ENCODE data around the gene TSGA10IP. TPM values are rescaled to one million over a fixed set of nuclear protein-coding genes. Genes with fewer than 3 reads are reported as not detected.
A peak's percentile ranks its signal among the peaks of the same experiment; 100 is the strongest.

Gene TSGA10IP
- total RNA-seq, result not detected
- not detected for polyA plus RNA-seq

DNA sequence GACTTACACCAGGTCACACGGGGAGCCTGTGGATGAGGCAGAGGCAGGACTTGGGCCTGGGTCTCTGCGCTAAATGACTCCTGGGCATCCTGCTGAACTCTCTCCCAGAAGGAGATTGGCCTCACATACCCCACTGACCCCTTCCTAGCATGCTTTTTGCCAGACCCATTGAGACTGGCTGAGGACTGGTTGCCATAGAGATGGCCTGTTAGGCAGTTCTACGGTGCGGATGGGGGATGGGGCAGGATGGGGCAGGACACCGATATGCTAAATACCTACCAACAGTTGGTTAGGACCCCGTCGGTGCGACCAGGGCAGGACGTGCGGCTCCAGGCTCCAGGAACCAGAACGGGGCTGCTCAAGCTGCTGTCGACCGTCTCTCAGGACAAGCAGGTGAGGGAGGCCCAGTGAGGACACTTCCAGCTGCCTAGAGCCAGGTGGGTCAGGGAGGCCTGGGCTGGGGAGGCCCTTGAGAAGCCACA, at the start of gene TSGA10IP:
TSS of gene TSGA10IP (plus strand) at position 51 of the 482 bp plus-strand sequence. CDS start at position 247, 196 bp downstream.
- Mint-ChIP-seq H3K4me3 (no peak within 1 kb of the TSS), H3K27me3 (no peaks in the 10 kb centered on the region), H3K36me3 (no peaks in the 10 kb centered on the region), H3K9me3 (no peaks in the 10 kb centered on the region), H3K4me1 (no peaks in the 10 kb centered on the region), H3K27ac (no peak within 1 kb of the TSS)
- ChIA-PET POLR2A (no interaction called here), CTCF (no interaction called here)
- H3K4me1 ChIP-seq (ENCODE audit: insufficient read depth, low read length), result no peaks in the 10 kb centered on the region
- no peak within 1 kb of the TSS for H3K27ac ChIP-seq (ENCODE audit: low read depth, low read length)
- no peak for DNase-seq
- no peaks in the 10 kb centered on the region for H3K27me3 ChIP-seq (ENCODE audit: insufficient read depth, low read length, poor library complexity, severe bottlenecking)
- H3K36me3 ChIP-seq (ENCODE audit: insufficient read depth, low read length), result no peaks in the 10 kb centered on the region
- no peak within 1 kb of the TSS for H3K4me3 ChIP-seq (ENCODE audit: low read length)
- no peaks in the 10 kb centered on the region for H3K9me3 ChIP-seq (ENCODE audit: low read length)

- Histone ChIP-seq H3K9me3 (ENCODE audit: low read length) (no peaks in the 10 kb centered on the region), H3K36me3 (ENCODE audit: insufficient read depth, low read length) (no peaks in the 10 kb centered on the region), H3K27ac (ENCODE audit: low read depth, low read length) (no peak overlapping the region), H3K4me3 (ENCODE audit: low read length) (no peak overlapping the region), H3K27me3 (ENCODE audit: insufficient read depth, low read length, poor library complexity, severe bottlenecking) (peaks cover 6% of the 10 kb centered on the region), H3K4me1 (ENCODE audit: insufficient read depth, low read length) (peaks cover 47% of the 10 kb centered on the region)
- DNase-seq, result no peak
- ChIA-PET CTCF (interaction anchor here (3.8 to 21.9 kb wide), 2 partner anchors 11 to 27 kb away, joined by 22 to 560 read pairs; partner anchors contain the start of genes CFL1, CTSW, EFEMP2 and MUS81), POLR2A (interaction anchor here (0.5 to 0.8 kb wide), 2 partner anchors 23 to 1116 kb away, joined by 3 read pairs; partner anchors contain the start of gene C11orf68)
- Mint-ChIP-seq H3K9me3 (no peaks in the 10 kb centered on the region), H3K36me3 (no peaks in the 10 kb centered on the region), H3K4me3 (peak overlapping the region in 4 of 7 donors; percentile 29 to 72 (median 34)), H3K27me3 (no peaks in the 10 kb centered on the region), H3K4me1 (peaks cover 34 to 41% (median 34%) of the 10 kb centered on the region in 3 donors), H3K27ac (peak overlapping the region in 7 of 8 donors; percentile 28 to 91 (median 70))
These were observed 49.7 kb upstream of the TSGA10IP start for GRCh38 chr11:65895482-65895981.

GRCh38 chr11:65896034-65896999, 49.0 kb upstream of the TSGA10IP start:
- peaks cover 36 to 44% (median 39%) of the 10 kb centered on the region in 3 donors for H3K4me1 Mint-ChIP-seq
- H3K27ac Mint-ChIP-seq, result peak overlapping the region in 7 of 8 donors; percentile 26 to 92 (median 63)
- Histone ChIP-seq H3K27ac (ENCODE audit: low read depth, low read length) (no peak overlapping the region), H3K9me3 (ENCODE audit: low read length) (no peaks in the 10 kb centered on the region), H3K4me3 (ENCODE audit: low read length) (no peak overlapping the region), H3K27me3 (ENCODE audit: insufficient read depth, low read length, poor library complexity, severe bottlenecking) (peaks cover 6% of the 10 kb centered on the region), H3K4me1 (ENCODE audit: insufficient read depth, low read length) (peaks cover 54% of the 10 kb centered on the region), H3K36me3 (ENCODE audit: insufficient read depth, low read length) (no peaks in the 10 kb centered on the region)
- H3K36me3 Mint-ChIP-seq, result no peaks in the 10 kb centered on the region
- H3K9me3 Mint-ChIP-seq, result no peaks in the 10 kb centered on the region
- H3K4me3 Mint-ChIP-seq, result peak overlapping the region in 3 of 7 donors; percentile 2 to 51 (median 27)
- CTCF ChIA-PET, result interaction anchor here (2.7 to 21.9 kb wide), 4 partner anchors 7 to 28 kb away, joined by 13 to 560 read pairs (median 50); partner anchors contain the start of genes CCDC85B, CFL1, CTSW and EFEMP2
- no peak for DNase-seq
- POLR2A ChIA-PET, result interaction anchor here (0.8 kb wide), 1 partner anchor 22 kb away, joined by 3 read pairs; the partner anchor contains the start of gene C11orf68
- no peaks in the 10 kb centered on the region for H3K27me3 Mint-ChIP-seq

GRCh38 chr11:65897020-65897471, 48.2 kb upstream of the TSGA10IP start:
- CTCF ChIA-PET, result interaction anchor here (0.7 to 21.9 kb wide), 4 partner anchors 8 to 71 kb away, joined by 3 to 560 read pairs (median 46); partner anchors contain the start of genes CCDC85B, CFL1, CTSW and EFEMP2
- DNase-seq, result no peak

DNA sequence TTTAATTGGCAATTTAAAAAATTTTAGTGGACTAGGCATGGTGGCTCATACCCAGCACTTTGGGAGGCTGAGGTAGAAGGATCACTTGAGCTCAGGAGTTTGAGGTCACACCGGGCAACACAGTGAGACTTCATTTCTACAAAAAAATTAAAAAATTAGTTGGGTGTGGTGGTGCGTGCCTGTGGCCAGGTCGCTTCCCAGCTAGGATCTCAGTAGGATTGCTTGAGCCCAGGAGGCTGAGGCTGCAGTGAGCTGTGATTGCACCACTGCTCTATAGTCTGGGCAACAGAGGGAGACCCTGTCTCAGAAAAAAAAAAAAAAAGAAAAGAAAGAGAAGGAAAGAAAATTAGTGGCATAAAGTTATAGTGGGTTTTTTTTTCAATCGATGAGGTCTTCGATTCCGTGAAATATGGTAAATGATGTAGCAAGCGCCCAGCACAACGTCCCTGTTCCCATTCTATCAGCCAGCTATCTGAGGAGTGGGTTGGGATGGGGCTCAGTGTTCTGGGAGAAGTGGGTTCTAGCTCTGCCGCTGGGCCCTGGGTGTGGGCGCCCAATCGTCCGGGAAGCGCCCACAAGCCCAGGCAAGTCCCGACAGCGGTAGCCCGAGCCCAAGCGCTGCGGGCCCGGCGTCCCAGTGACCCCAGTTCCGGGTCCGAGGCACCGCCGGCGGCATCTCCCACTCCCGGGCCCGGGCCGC, 46.5 kb upstream of the TSGA10IP start:
- Mint-ChIP-seq H3K4me3 (peak overlapping the region in 6 of 7 donors; percentile 57 to 82 (median 73)), H3K27me3 (no peaks in the 10 kb centered on the region), H3K36me3 (no peaks in the 10 kb centered on the region), H3K27ac (peak overlapping the region in 5 of 8 donors; percentile 32 to 90 (median 74)), H3K4me1 (peaks cover 16 to 20% (median 20%) of the 10 kb centered on the region in 3 donors), H3K9me3 (no peaks in the 10 kb centered on the region)
- POLR2A ChIA-PET, result interaction anchor here (1.1 to 3.7 kb wide), 4 partner anchors 8 to 39 kb away, joined by 3 to 32 read pairs (median 4); partner anchors contain the start of gene CCDC85B
- peak overlapping the region; percentile 62 for H3K27ac ChIP-seq (ENCODE audit: low read depth, low read length)
- H3K9me3 ChIP-seq (ENCODE audit: low read length), result no peaks in the 10 kb centered on the region
- DNase-seq, result no peak
- H3K27me3 ChIP-seq (ENCODE audit: insufficient read depth, low read length, poor library complexity, severe bottlenecking), result peaks cover 6% of the 10 kb centered on the region
- H3K36me3 ChIP-seq (ENCODE audit: insufficient read depth, low read length), result no peaks in the 10 kb centered on the region
- H3K4me1 ChIP-seq (ENCODE audit: insufficient read depth, low read length), result peaks cover 30% of the 10 kb centered on the region
- CTCF ChIA-PET, result interaction anchor here (0.7 to 21.9 kb wide), 4 partner anchors 9 to 30 kb away, joined by 3 to 560 read pairs (median 46); partner anchors contain the start of genes CCDC85B, CFL1, CTSW and EFEMP2
- peak overlapping the region; percentile 50 for H3K4me3 ChIP-seq (ENCODE audit: low read length)

More at GRCh38 chr11:65897020-65897471, 48.2 kb upstream of the TSGA10IP start:
- H3K9me3 ChIP-seq (ENCODE audit: low read length), result no peaks in the 10 kb centered on the region
- Mint-ChIP-seq H3K9me3 (no peaks in the 10 kb centered on the region), H3K4me1 (peaks cover 33 to 38% (median 36%) of the 10 kb centered on the region in 3 donors), H3K27me3 (no peaks in the 10 kb centered on the region), H3K4me3 (no peak overlapping the region), H3K27ac (peak overlapping the region in 2 of 8 donors; percentile 29 to 76), H3K36me3 (no peaks in the 10 kb centered on the region)
- H3K27me3 ChIP-seq (ENCODE audit: insufficient read depth, low read length, poor library complexity, severe bottlenecking), result peaks cover 6% of the 10 kb centered on the region
- H3K36me3 ChIP-seq (ENCODE audit: insufficient read depth, low read length), result no peaks in the 10 kb centered on the region
- POLR2A ChIA-PET, result no interaction called here
- no peak overlapping the region for H3K4me3 ChIP-seq (ENCODE audit: low read length)
- peaks cover 48% of the 10 kb centered on the region for H3K4me1 ChIP-seq (ENCODE audit: insufficient read depth, low read length)
- no peak overlapping the region for H3K27ac ChIP-seq (ENCODE audit: low read depth, low read length)

GRCh38 chr11:65899356-65900124, 45.7 kb upstream of the TSGA10IP start:
- peak in 4 of 5 donors; percentile 36 to 75 (median 60) for DNase-seq
- H3K4me3 ChIP-seq (ENCODE audit: low read length), result peak overlapping the region; percentile 50
- Mint-ChIP-seq H3K36me3 (no peaks in the 10 kb centered on the region), H3K9me3 (no peaks in the 10 kb centered on the region), H3K27ac (peak overlapping the region in 4 of 8 donors; percentile 23 to 83 (median 50)), H3K27me3 (no peaks in the 10 kb centered on the region), H3K4me3 (peak overlapping the region in 6 of 7 donors; percentile 19 to 61 (median 52)), H3K4me1 (peaks cover 10 to 13% (median 13%) of the 10 kb centered on the region in 3 donors)
- POLR2A ChIA-PET, result interaction anchor here (1.3 to 3.7 kb wide), 3 partner anchors 9 to 40 kb away, joined by 3 to 32 read pairs (median 5); partner anchors contain the start of gene CCDC85B
- no peaks in the 10 kb centered on the region for H3K36me3 ChIP-seq (ENCODE audit: insufficient read depth, low read length)
- H3K9me3 ChIP-seq (ENCODE audit: low read length), result no peaks in the 10 kb centered on the region
- peaks cover 6% of the 10 kb centered on the region for H3K27me3 ChIP-seq (ENCODE audit: insufficient read depth, low read length, poor library complexity, severe bottlenecking)
- peaks cover 24% of the 10 kb centered on the region for H3K4me1 ChIP-seq (ENCODE audit: insufficient read depth, low read length)
- peak overlapping the region; percentile 62 for H3K27ac ChIP-seq (ENCODE audit: low read depth, low read length)
- CTCF ChIA-PET, result interaction anchor here (2.7 to 5.9 kb wide), 2 partner anchors 10 to 15 kb away, joined by 13 to 79 read pairs; partner anchors contain the start of genes CCDC85B and FIBP

All from CD8-positive, alpha-beta memory T cell (primary cell).